Uterus (tissue), 2 donors: ENCODE data around the gene THSD4.

Experiments
- CTCF ChIP-seq, 4 experiments: fragments of 200-600 bp in 2 of 4; fragments of 450-650 bp in 2 of 4; sonication (generic) in 2 of 4; IDR thresholded peaks; one replicate each; pipeline ENCODE4 v1.5.1; 2016 to 2019; ENCODE audit warnings: antibody characterized with exemption in 4 of 4, mild to moderate bottlenecking in 2 of 4, moderate library complexity in 1 of 4
- POLR2A ChIP-seq, 2 donors: fragments of 450-650 bp; IDR thresholded peaks; one replicate each; pipeline ENCODE4 v1.6.1; 2016; ENCODE audit warnings: antibody characterized with exemption in 2 of 2, mild to moderate bottlenecking in 1 of 2, moderate library complexity in 1 of 2

GRCh38 chr15:71760852-71761251, 645.6 kb downstream of the THSD4 start:
- TF ChIP-seq CTCF (IDR thresholded peaks at IDR 0.05) = no peak
- TF ChIP-seq POLR2A (IDR thresholded peaks at IDR 0.05) = no peak
